ENCODE data around the gene NIPAL4.

Gene NIPAL4

GRCh38 chr5:157485340-157485739 lies 25.3 kb downstream of the NIPAL4 start:
- H3K27me3 ChIP-seq (ENCODE audit: control insufficient read depth, insufficient read depth, low read length), result no peaks in the 10 kb centered on the region
- no peaks in the 10 kb centered on the region for H3K4me1 ChIP-seq (ENCODE audit: control insufficient read depth, insufficient read depth, low read length)
- DNase-seq (ENCODE audit: low read depth, low spot score), result no peak
- no peak overlapping the region for H3K4me3 ChIP-seq (ENCODE audit: low read length)
- peaks cover 2% of the 10 kb centered on the region; the same call in 1 of the 2 replicates for H3K36me3 ChIP-seq (ENCODE audit: control insufficient read depth, insufficient read depth, low read length)
- H3K9me3 ChIP-seq (ENCODE audit: control insufficient read depth, insufficient read depth, low read length), result no peaks in the 10 kb centered on the region
- WGBS (ENCODE audit: insufficient coverage, insufficient read length), result 100% methylated on average over 1 of the region's 2 CpGs
- no peak overlapping the region for H3K27ac ChIP-seq (ENCODE audit: low read length)

- no CpG with 5 or more reads among the region's 3 CpGs for WGBS (ENCODE audit: insufficient coverage, insufficient read length)
- Histone ChIP-seq H3K4me1 (ENCODE audit: control insufficient read depth, insufficient read depth, low read length) (no peaks in the 10 kb centered on the region), H3K9me3 (ENCODE audit: control insufficient read depth, insufficient read depth, low read length) (no peaks in the 10 kb centered on the region), H3K27me3 (ENCODE audit: control insufficient read depth, insufficient read depth, low read length) (no peaks in the 10 kb centered on the region), H3K36me3 (ENCODE audit: control insufficient read depth, insufficient read depth, low read length) (peaks cover 2% of the 10 kb centered on the region; the same call in 1 of the 2 replicates), H3K27ac (ENCODE audit: low read length) (no peak overlapping the region), H3K4me3 (ENCODE audit: low read length) (no peak overlapping the region)
- no peak for DNase-seq (ENCODE audit: low read depth, low spot score)
These were observed 25.8 kb downstream of the NIPAL4 start for GRCh38 chr5:157485811-157486210.

GRCh38 chr5:157486221-157486681 lies 26.2 kb downstream of the NIPAL4 start:
- no peaks in the 10 kb centered on the region for H3K27me3 ChIP-seq (ENCODE audit: control insufficient read depth, insufficient read depth, low read length)
- H3K4me1 ChIP-seq (ENCODE audit: control insufficient read depth, insufficient read depth, low read length), result no peaks in the 10 kb centered on the region
- no peak for DNase-seq (ENCODE audit: low read depth, low spot score)
- H3K4me3 ChIP-seq (ENCODE audit: low read length), result no peak overlapping the region
- peaks cover under 1% of the 10 kb centered on the region; the same call in 1 of the 2 replicates for H3K36me3 ChIP-seq (ENCODE audit: control insufficient read depth, insufficient read depth, low read length)
- H3K27ac ChIP-seq (ENCODE audit: low read length), result no peak overlapping the region
- H3K9me3 ChIP-seq (ENCODE audit: control insufficient read depth, insufficient read depth, low read length), result no peaks in the 10 kb centered on the region
- WGBS (ENCODE audit: insufficient coverage, insufficient read length), result no CpG with 5 or more reads among the region's 8 CpGs

- H3K27ac ChIP-seq (ENCODE audit: low read length), result no peak overlapping the region
These were observed 26.8 kb downstream of the NIPAL4 start for GRCh38 chr5:157486861-157487260.

GRCh38 chr5:157487358-157487757 lies 27.3 kb downstream of the NIPAL4 start:
- H3K9me3 ChIP-seq (ENCODE audit: control insufficient read depth, insufficient read depth, low read length), result no peaks in the 10 kb centered on the region
- H3K27ac ChIP-seq (ENCODE audit: low read length), result no peak overlapping the region
- H3K27me3 ChIP-seq (ENCODE audit: control insufficient read depth, insufficient read depth, low read length), result no peaks in the 10 kb centered on the region
- WGBS (ENCODE audit: insufficient coverage, insufficient read length), result no CpG with 5 or more reads among the region's 3 CpGs
- H3K36me3 ChIP-seq (ENCODE audit: control insufficient read depth, insufficient read depth, low read length), result peaks cover 4% of the 10 kb centered on the region
- H3K4me3 ChIP-seq (ENCODE audit: low read length), result no peak overlapping the region
- no peak for DNase-seq (ENCODE audit: low read depth, low spot score)
- H3K4me1 ChIP-seq (ENCODE audit: control insufficient read depth, insufficient read depth, low read length), result no peaks in the 10 kb centered on the region

More at GRCh38 chr5:157486861-157487260, 26.8 kb downstream of the NIPAL4 start:
- Histone ChIP-seq H3K4me1 (ENCODE audit: control insufficient read depth, insufficient read depth, low read length) (no peaks in the 10 kb centered on the region), H3K27me3 (ENCODE audit: control insufficient read depth, insufficient read depth, low read length) (no peaks in the 10 kb centered on the region), H3K9me3 (ENCODE audit: control insufficient read depth, insufficient read depth, low read length) (no peaks in the 10 kb centered on the region), H3K36me3 (ENCODE audit: control insufficient read depth, insufficient read depth, low read length) (peaks cover 4% of the 10 kb centered on the region), H3K4me3 (ENCODE audit: low read length) (no peak overlapping the region)
- DNase-seq (ENCODE audit: low read depth, low spot score), result no peak
- no CpG with 5 or more reads among the region's 3 CpGs for WGBS (ENCODE audit: insufficient coverage, insufficient read length)

GRCh38 chr5:157491471-157491995 lies 31.5 kb downstream of the NIPAL4 start:
- WGBS (ENCODE audit: insufficient coverage, insufficient read length), result no CpG with 5 or more reads among the region's 11 CpGs
- DNase-seq (ENCODE audit: low read depth, low spot score), result no peak
- no peak overlapping the region for H3K4me3 ChIP-seq (ENCODE audit: low read length)
- H3K9me3 ChIP-seq (ENCODE audit: control insufficient read depth, insufficient read depth, low read length), result no peaks in the 10 kb centered on the region
- no peaks in the 10 kb centered on the region for H3K27me3 ChIP-seq (ENCODE audit: control insufficient read depth, insufficient read depth, low read length)
- H3K36me3 ChIP-seq (ENCODE audit: control insufficient read depth, insufficient read depth, low read length), result peaks cover 4% of the 10 kb centered on the region
- H3K27ac ChIP-seq (ENCODE audit: low read length), result no peak overlapping the region
- no peaks in the 10 kb centered on the region for H3K4me1 ChIP-seq (ENCODE audit: control insufficient read depth, insufficient read depth, low read length)

- Histone ChIP-seq H3K4me1 (ENCODE audit: control insufficient read depth, insufficient read depth, low read length) (no peaks in the 10 kb centered on the region), H3K27ac (ENCODE audit: low read length) (no peak overlapping the region), H3K4me3 (ENCODE audit: low read length) (no peak overlapping the region), H3K9me3 (ENCODE audit: control insufficient read depth, insufficient read depth, low read length) (no peaks in the 10 kb centered on the region), H3K36me3 (ENCODE audit: control insufficient read depth, insufficient read depth, low read length) (peaks cover 4% of the 10 kb centered on the region), H3K27me3 (ENCODE audit: control insufficient read depth, insufficient read depth, low read length) (no peaks in the 10 kb centered on the region)
- DNase-seq (ENCODE audit: low read depth, low spot score), result no peak
- no CpG with 5 or more reads among the region's 9 CpGs for WGBS (ENCODE audit: insufficient coverage, insufficient read length)
These were observed 32.9 kb downstream of the NIPAL4 start for GRCh38 chr5:157492886-157493285.

GRCh38 chr5:157494178-157494832 lies 34.3 kb downstream of the NIPAL4 start:
- no peaks in the 10 kb centered on the region for H3K9me3 ChIP-seq (ENCODE audit: control insufficient read depth, insufficient read depth, low read length)
- DNase-seq (ENCODE audit: low read depth, low spot score), result no peak
- H3K4me1 ChIP-seq (ENCODE audit: control insufficient read depth, insufficient read depth, low read length), result no peaks in the 10 kb centered on the region
- H3K27me3 ChIP-seq (ENCODE audit: control insufficient read depth, insufficient read depth, low read length), result no peaks in the 10 kb centered on the region
- no peak overlapping the region for H3K4me3 ChIP-seq (ENCODE audit: low read length)
- no peak overlapping the region for H3K27ac ChIP-seq (ENCODE audit: low read length)
- WGBS (ENCODE audit: insufficient coverage, insufficient read length), result no CpG with 5 or more reads among the region's 5 CpGs
- H3K36me3 ChIP-seq (ENCODE audit: control insufficient read depth, insufficient read depth, low read length), result peaks cover 4% of the 10 kb centered on the region

- Histone ChIP-seq H3K36me3 (ENCODE audit: control insufficient read depth, insufficient read depth, low read length) (0 out of 2 replicates have a peak, but pooled peaks cover 2% of the 10 kb centered on the region), H3K9me3 (ENCODE audit: control insufficient read depth, insufficient read depth, low read length) (no peaks in the 10 kb centered on the region), H3K4me3 (ENCODE audit: low read length) (no peak overlapping the region), H3K27ac (ENCODE audit: low read length) (no peak overlapping the region), H3K4me1 (ENCODE audit: control insufficient read depth, insufficient read depth, low read length) (no peaks in the 10 kb centered on the region), H3K27me3 (ENCODE audit: control insufficient read depth, insufficient read depth, low read length) (no peaks in the 10 kb centered on the region)
- no peak for DNase-seq (ENCODE audit: low read depth, low spot score)
- WGBS (ENCODE audit: insufficient coverage, insufficient read length), result no CpG with 5 or more reads among the region's 8 CpGs
These were observed 36.9 kb downstream of the NIPAL4 start for GRCh38 chr5:157496864-157497263.

- Histone ChIP-seq H3K36me3 (ENCODE audit: control insufficient read depth, insufficient read depth, low read length) (0 out of 2 replicates have a peak, but pooled peaks cover 2% of the 10 kb centered on the region), H3K27me3 (ENCODE audit: control insufficient read depth, insufficient read depth, low read length) (no peaks in the 10 kb centered on the region), H3K4me1 (ENCODE audit: control insufficient read depth, insufficient read depth, low read length) (no peaks in the 10 kb centered on the region), H3K27ac (ENCODE audit: low read length) (no peak overlapping the region), H3K9me3 (ENCODE audit: control insufficient read depth, insufficient read depth, low read length) (no peaks in the 10 kb centered on the region), H3K4me3 (ENCODE audit: low read length) (no peak overlapping the region)
- WGBS (ENCODE audit: insufficient coverage, insufficient read length), result no CpG with 5 or more reads among the region's 10 CpGs
- no peak for DNase-seq (ENCODE audit: low read depth, low spot score)
These were observed 38.0 kb downstream of the NIPAL4 start for GRCh38 chr5:157497875-157498611.

Measured in iPS DF 6.9 (cell line).